ENCODE measurements around the gene MSS51. TPM values are rescaled to one million over a fixed set of nuclear protein-coding genes. Genes with fewer than 3 reads are reported as not detected.
"Not testable (repeated sequence)": the region's sequence is repeated elsewhere in the genome, so short reads cannot be mapped to it uniquely, and the experiment has no call there.

Gene MSS51
- total RNA-seq, 1 donor from 2014 or later = 2.9 TPM

DNA sequence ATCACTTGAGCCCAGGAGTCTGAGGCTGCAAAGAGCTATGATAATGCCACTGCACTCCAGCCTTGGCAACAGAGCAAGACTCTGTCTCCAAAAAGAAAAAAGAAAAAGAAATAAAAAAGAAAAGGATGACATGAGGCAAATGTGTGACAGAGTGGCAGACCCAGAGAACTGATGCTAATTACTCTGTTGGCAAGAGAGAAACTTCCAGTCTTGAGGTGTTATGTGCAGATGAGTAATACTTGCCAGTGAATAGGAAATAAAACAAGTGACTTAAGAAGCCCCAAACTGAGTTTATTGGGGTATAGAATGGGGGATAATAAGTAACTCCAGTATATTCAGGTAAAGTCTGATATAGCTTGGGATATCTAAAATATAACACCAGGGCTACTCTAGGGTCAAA, 10.1 kb downstream of the MSS51 start:
- DNase-seq (no peak), ATAC-seq (no peak)
- intact Hi-C loops (cut with micrococcal nuclease) = no loop called here

DNA sequence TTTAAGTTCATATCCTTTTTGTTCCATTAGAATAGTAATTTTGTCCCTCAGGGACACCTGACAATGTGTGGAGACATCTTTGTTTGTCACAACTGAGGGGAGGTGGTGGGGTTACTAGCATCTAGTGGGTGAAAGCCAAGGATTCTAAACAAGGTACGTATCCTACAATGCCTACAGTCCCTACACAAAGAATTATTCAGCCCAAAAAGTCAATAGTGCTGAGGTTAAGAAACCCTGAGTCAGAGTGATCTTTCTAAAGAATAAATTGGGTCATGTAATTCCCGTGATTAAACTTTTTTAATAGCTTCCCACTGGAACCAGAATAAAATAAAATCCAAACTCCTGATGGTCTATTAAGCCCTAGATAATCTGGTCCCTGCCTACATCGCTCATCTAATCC, 16.8 kb downstream of the MSS51 start:
- no peak for DNase-seq
- intact Hi-C loops (cut with micrococcal nuclease) = no loop called here
- no peak for ATAC-seq

- DNase-seq = no peak
- ATAC-seq = peak; percentile 31
- intact Hi-C loops (cut with micrococcal nuclease) = no loop called here
These were observed 19.0 kb downstream of the MSS51 start for GRCh38 chr10:73414230-73414945.

GRCh38 chr10:73413528-73414229, 19.7 kb downstream of the MSS51 start, which contains the start of gene ANXA7:
Gene ANXA7 (minus strand): TSS chr10:73414058. CDS start chr10:73400856, 13,202 bp downstream.
- intact Hi-C loops (cut with micrococcal nuclease) = no loop called here
- DNase-seq = peak; percentile 97
- ATAC-seq = peak; percentile 99

DNA sequence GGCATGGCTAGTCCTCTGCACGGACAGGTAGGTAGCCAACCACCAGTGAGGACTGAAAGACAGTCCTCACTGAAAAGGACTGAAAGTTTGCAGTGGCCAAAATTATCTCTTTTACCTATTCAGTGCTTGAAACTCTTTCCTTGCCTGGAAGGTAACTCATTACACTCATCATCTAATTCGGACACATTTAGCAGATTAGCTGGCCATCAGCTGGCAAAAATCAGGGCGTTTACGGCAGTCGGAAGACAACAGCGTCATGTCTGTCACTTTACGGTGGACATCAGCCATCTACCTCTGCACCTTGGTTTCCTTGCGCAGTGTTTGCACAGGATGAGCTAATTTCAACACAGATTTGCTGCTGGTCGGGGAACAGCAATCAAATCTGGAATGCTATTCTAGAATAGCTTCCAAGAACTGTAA, 20.2 kb downstream of the MSS51 start:
- no peak for DNase-seq
- intact Hi-C loops (cut with micrococcal nuclease) = no loop called here
- ATAC-seq = peak; percentile 18

DNA sequence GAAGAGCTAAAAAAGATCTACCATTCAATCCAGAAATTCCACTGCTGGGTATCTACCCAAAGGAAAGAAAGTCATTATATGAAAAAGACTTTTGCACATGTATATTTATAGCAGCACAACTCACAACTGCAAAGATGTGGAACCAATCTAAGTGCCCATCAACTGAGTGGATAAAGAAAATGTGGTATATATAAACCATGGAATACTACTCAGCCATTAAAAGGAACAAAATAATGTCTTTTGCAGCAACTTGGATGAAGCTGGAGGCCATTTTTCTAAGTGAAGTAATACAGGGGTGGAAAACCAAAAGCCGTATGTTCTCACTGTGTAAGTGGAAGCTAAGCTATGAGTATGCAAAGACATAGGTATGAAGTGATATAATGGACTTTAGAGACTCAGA, 22.5 kb downstream of the MSS51 start:
- no peak for ATAC-seq
- DNase-seq = no peak
- intact Hi-C loops (cut with micrococcal nuclease) = no loop called here

GRCh38 chr10:73408978-73409521, 24.3 kb downstream of the MSS51 start:
- intact Hi-C loops (cut with micrococcal nuclease) = no loop called here
- ATAC-seq (no peak), DNase-seq (no peak)

DNA sequence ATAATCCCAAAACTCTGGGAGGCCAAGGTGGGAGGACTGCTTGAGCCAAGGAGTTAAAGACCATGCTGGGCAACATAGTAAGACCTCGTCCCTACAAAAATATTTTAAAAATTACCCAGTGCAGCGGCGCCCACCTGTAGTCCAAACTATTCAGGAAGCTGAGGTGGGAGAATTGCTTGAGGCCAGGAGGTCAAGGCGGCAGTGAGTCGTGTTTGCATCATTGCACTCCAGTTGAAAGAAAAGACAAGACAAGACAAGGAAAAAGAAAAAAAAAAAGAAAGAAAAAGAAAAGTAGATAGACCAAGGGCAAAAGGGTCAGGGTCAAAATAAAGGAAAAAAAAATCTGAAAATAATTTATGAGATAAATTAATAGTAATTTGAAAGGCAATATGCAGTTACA, 25.3 kb downstream of the MSS51 start:
- ATAC-seq (no peak), DNase-seq (no peak)
- intact Hi-C loops (cut with micrococcal nuclease) = no loop called here

- intact Hi-C loops (cut with micrococcal nuclease) = no loop called here
- no peak for ATAC-seq
These were observed 25.9 kb downstream of the MSS51 start for GRCh38 chr10:73407495-73407894.

DNA sequence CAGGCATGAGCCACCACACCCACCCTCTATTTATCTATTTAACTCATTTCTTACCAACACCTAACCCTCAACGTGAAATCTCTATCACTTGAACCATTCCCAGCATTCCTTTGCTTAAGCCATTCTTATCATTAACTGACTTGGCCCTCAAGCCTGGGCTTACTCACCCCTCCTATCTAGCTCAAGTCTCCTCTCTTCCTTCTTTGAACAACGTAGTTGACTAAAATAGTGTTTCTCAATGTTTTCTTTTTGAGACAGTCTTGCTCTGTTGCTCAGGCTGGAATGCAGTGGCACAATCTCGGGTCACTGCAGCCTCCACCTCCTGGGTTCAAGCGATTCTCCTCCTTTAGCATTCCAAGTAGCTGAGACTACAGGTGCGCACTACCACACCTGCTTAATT, 26.5 kb downstream of the MSS51 start:
- no peak for ATAC-seq
- intact Hi-C loops (cut with micrococcal nuclease) = no loop called here
- no peak for DNase-seq

More at GRCh38 chr10:73407495-73407894, 25.9 kb downstream of the MSS51 start:
- no peak for DNase-seq

DNA sequence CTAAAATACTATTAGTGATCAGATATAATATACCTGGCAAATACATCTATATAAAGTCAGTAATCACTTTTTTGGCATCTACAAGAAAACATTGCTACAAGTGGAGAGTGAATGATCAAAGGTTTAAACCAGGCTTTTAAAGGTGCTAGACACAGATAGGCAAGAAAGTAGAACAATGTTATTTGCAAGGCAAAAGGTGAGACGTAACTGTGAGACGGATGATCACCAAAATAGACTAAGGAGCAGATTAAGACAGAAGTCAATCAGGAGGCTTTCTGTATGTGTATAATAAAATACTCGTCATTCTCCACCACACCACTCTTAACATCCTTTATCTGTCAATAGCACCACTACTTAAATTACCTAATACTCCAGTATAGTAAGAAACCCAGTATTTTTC, 27.8 kb downstream of the MSS51 start:
- DNase-seq (no peak), ATAC-seq (no peak)
- intact Hi-C loops (cut with micrococcal nuclease) = no loop called here

GRCh38 chr10:73404690-73405089, 28.7 kb downstream of the MSS51 start:
- intact Hi-C loops (cut with micrococcal nuclease) = no loop called here
- DNase-seq (no peak), ATAC-seq (no peak)

- DNase-seq (no peak), ATAC-seq (no peak)
- intact Hi-C loops (cut with micrococcal nuclease) = no loop called here
These were observed 31.7 kb downstream of the MSS51 start for GRCh38 chr10:73401636-73402035.

- DNase-seq (no peak), ATAC-seq (no peak)
- intact Hi-C loops (cut with micrococcal nuclease) = no loop called here
These were observed 34.3 kb downstream of the MSS51 start for GRCh38 chr10:73399063-73399462.

DNA sequence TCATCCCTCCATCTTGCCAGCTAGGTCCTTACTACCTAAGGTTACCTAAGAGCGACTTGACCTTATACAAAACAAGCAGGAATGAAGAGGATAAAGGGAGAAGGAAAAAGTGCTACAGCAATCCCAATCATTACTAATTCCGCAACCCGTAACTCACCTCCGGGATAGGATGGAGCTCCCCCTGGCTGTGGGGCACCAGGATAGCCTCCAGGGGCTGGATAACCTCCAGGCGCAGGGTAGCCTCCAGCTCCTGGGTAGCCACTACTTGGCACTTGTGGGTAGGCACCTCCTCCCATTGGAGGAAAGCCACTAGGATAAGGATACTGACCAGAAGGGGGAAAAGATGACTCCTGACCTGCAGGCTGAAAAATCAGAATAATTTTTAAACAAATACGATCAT, 35.3 kb downstream of the MSS51 start:
- DNase-seq (no peak), ATAC-seq (no peak)
- intact Hi-C loops (cut with micrococcal nuclease) = no loop called here

- intact Hi-C loops (cut with micrococcal nuclease); DNase-seq; ATAC-seq: not testable (repeated sequence)
These were observed 39.0 kb downstream of the MSS51 start for GRCh38 chr10:73394325-73394724.

DNA sequence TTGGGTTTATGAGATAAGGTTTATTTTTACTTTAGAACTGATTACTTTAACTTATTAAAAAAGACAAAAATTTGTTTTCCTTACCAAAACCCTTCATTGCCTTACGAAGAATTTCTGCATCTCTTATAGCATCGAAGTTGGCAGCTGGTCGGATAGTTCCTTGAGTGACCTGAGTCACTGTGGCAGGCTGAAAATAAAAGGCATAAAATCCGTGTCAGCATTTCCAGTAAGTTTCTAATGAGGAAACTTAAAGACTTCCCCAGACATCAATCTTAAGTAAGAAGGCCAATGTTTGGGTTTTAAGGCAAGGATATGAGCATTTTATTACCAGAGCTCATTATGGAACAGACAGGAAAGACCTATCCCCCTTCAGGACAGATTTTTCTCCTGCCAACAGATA, 45.1 kb downstream of the MSS51 start:
- intact Hi-C loops (cut with micrococcal nuclease) = no loop called here
- DNase-seq (no peak), ATAC-seq (no peak)

- no peak for ATAC-seq
These were observed 46.8 kb downstream of the MSS51 start for GRCh38 chr10:73386583-73386982.

GRCh38 chr10:73379064-73379748, 54.2 kb downstream of the MSS51 start:
- DNase-seq = no peak

More at GRCh38 chr10:73386583-73386982, 46.8 kb downstream of the MSS51 start:
- intact Hi-C loops (cut with micrococcal nuclease) = no loop called here
- DNase-seq = no peak

DNA sequence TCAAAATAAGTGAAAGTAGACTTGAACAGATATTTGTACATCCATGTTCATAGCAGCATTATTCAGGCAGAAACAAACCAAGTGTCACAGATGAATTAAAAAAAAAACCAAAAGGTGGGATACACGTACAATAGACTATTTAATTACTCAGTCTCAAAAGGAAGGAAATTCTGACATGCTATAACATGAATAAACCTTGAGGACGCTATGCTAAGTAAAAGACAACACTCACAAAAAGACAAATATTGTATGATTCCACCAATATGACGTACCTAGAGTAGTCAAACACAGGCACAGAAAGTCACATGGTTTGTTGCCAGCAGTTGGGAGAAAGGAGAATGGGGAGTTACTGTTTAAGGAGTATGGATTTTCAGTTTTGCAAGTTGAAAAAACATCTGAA, 56.7 kb downstream of the MSS51 start:
- intact Hi-C loops (cut with micrococcal nuclease) = no loop called here
- DNase-seq = no peak
- no peak for ATAC-seq

More at GRCh38 chr10:73379064-73379748, 54.2 kb downstream of the MSS51 start:
- intact Hi-C loops (cut with micrococcal nuclease) = no loop called here
- no peak for ATAC-seq

Measured in left ventricle myocardium superior (tissue), 1 donor.